H1 (cell line): Measurements from ENCODE around the gene ZC3H6. TPM values are rescaled to one million over a fixed set of nuclear protein-coding genes. Genes with fewer than 3 reads are reported as not detected.

Experiments used
- CTCF ChIA-PET: fragments of 300-600 bp; sonication (Branson Sonifier 250); formaldehyde crosslinking; loops from one replicate; lab custom pipeline; 2021; ENCODE audit not compliant: partially characterized antibody; lab: Charles Lee
- POLR2A ChIA-PET: fragments of 300-600 bp; sonication (Branson Sonifier 250); formaldehyde crosslinking; loops from one replicate; lab custom pipeline; 2021; ENCODE audit warnings: inconsistent platforms; ENCODE audit not compliant: partially characterized antibody; lab: Charles Lee
- DNase-seq, 2 experiments: peaks; one replicate each; pipeline versions ENCODE4 v3.0.0 to v3.0.0-alpha.2; 2010 to 2022; ENCODE audit warnings: low spot score in 2 of 2, low read depth in 1 of 2, mixed read lengths in 1 of 2
- FAIRE-seq: peaks from 2 replicates; lab custom pipeline; 2011; peaks lifted over from hg19 to GRCh38; lab: Jason Lieb, UNC
- H2AFZ ChIP-seq: 2 replicates; pipeline ENCODE4 v1.8.1; 2012; ENCODE audit warnings: low read length, inconsistent platforms
- H2AK5ac ChIP-seq: 2 replicates; pipeline ENCODE4 v1.6.1; 2013; ENCODE audit warnings: low read depth, low read length
- H2BK120ac ChIP-seq: replicated peaks from 2 replicates; pipeline ENCODE3; 2013; ENCODE audit warnings: low read depth, low read length, inconsistent platforms
- H2BK12ac ChIP-seq: 2 replicates; pipeline ENCODE4 v1.6.1; 2013; ENCODE audit warnings: low read depth, low read length
- H2BK15ac ChIP-seq: 2 replicates; pipeline ENCODE4 v1.6.1; 2013; ENCODE audit warnings: low read length
- H2BK20ac ChIP-seq: 2 replicates; pipeline ENCODE4 v1.6.1; 2013; ENCODE audit warnings: low read length
- H2BK5ac ChIP-seq: 2 replicates; pipeline ENCODE4 v1.6.1; 2013; ENCODE audit warnings: low read depth, low read length
- H3K14ac ChIP-seq: 2 replicates; pipeline ENCODE4 v1.6.1; 2013; ENCODE audit warnings: inconsistent platforms; ENCODE audit not compliant: insufficient read length
- H3K18ac ChIP-seq: 2 replicates; pipeline ENCODE4 v1.6.1; 2013; ENCODE audit warnings: low read length; ENCODE audit errors: extremely low read depth
- H3K23ac ChIP-seq: 2 replicates; pipeline ENCODE4 v1.6.1; 2013; ENCODE audit warnings: inconsistent platforms; ENCODE audit not compliant: insufficient read length
- H3K23me2 ChIP-seq: 2 replicates; pipeline ENCODE4 v1.6.1; 2013; ENCODE audit warnings: low read depth, low read length
- H3K27ac ChIP-seq: 2 replicates; pipeline ENCODE4 v1.6.1; 2011; ENCODE audit warnings: low read depth, low read length, inconsistent platforms
- H3K27me3 ChIP-seq, 4 experiments: replicated peaks in 1 of 4; 1 replicate in 1 of 4; 2 replicates in 3 of 4; pipeline versions ENCODE4 v1.6.1 to v1.8.1; 2011 to 2013; ENCODE audit warnings: low read length in 3 of 4, mild to moderate bottlenecking in 3 of 4, inconsistent platforms in 2 of 4, mixed read lengths in 2 of 4, moderate library complexity in 1 of 4; ENCODE audit not compliant: control insufficient read depth in 3 of 4, insufficient read depth in 3 of 4; ENCODE audit errors: extremely low read depth in 1 of 4
- H3K36me3 ChIP-seq, 4 experiments: 2 replicates each; pipeline versions ENCODE4 v1.6.1 to v1.8.1; 2011 to 2013; ENCODE audit warnings: mild to moderate bottlenecking in 4 of 4, low read length in 3 of 4, moderate library complexity in 2 of 4, control low read depth in 1 of 4, inconsistent platforms in 1 of 4; ENCODE audit not compliant: insufficient read depth in 4 of 4, control insufficient read depth in 2 of 4
- H3K4ac ChIP-seq: replicated peaks from 2 replicates; pipeline ENCODE3; 2013; ENCODE audit warnings: low read length, low read depth, mixed read lengths, inconsistent platforms; ENCODE audit not compliant: insufficient read length
- H3K4me1 ChIP-seq, 4 experiments: replicated peaks in 1 of 4; 1 replicate in 1 of 4; 2 replicates in 3 of 4; pipeline versions ENCODE4 v1.6.1 to v1.8.1; 2011 to 2013; ENCODE audit warnings: low read length in 3 of 4, inconsistent platforms in 2 of 4, mixed read lengths in 1 of 4; ENCODE audit not compliant: insufficient read depth in 4 of 4, control insufficient read depth in 3 of 4
- H3K4me2 ChIP-seq, 2 experiments: 2 replicates each; pipeline versions ENCODE4 v1.6.1 to v1.8.1; 2011 to 2013; ENCODE audit warnings: low read depth in 2 of 2, low read length in 2 of 2, control low read depth in 1 of 2, inconsistent platforms in 1 of 2, mild to moderate bottlenecking in 1 of 2; ENCODE audit not compliant: insufficient read depth in 1 of 2
- H3K4me3 ChIP-seq, 4 experiments: fragments of 200-600, 300-600 bp in 1 of 4; sonication (generic), shearing (Covaris generic), sonication (Bioruptor Twin) in 1 of 4; 2 replicates each; pipeline versions ENCODE4 v1.5.1 to v1.8.1; 2011 to 2016; ENCODE audit warnings: low read length in 4 of 4, low read depth in 3 of 4, control low read depth in 2 of 4, inconsistent platforms in 2 of 4, mild to moderate bottlenecking in 2 of 4, mixed read lengths in 1 of 4, moderate library complexity in 1 of 4; ENCODE audit not compliant: insufficient read depth in 2 of 4; ENCODE audit errors: extremely low read depth in 1 of 4
- H3K56ac ChIP-seq: replicated peaks from 2 replicates; pipeline ENCODE3; 2013; ENCODE audit warnings: low read depth, mild to moderate bottlenecking, mixed read lengths, low read length, inconsistent platforms; ENCODE audit not compliant: insufficient read length
- H3K79me1 ChIP-seq: 2 replicates; pipeline ENCODE4 v1.6.1; 2013; ENCODE audit warnings: low read depth, low read length, control low read depth
- H3K79me2 ChIP-seq, 2 experiments: 2 replicates each; pipeline versions ENCODE4 v1.6.1 to v1.8.1; 2012 to 2013; ENCODE audit warnings: low read length in 2 of 2, mild to moderate bottlenecking in 2 of 2, inconsistent platforms in 1 of 2; ENCODE audit not compliant: insufficient read depth in 2 of 2, control insufficient read depth in 1 of 2
- H3K9ac ChIP-seq, 4 experiments: replicated peaks in 1 of 4; 1 replicate in 1 of 4; 2 replicates in 3 of 4; pipeline versions ENCODE4 v1.6.1 to v1.8.1; 2011 to 2013; ENCODE audit warnings: low read depth in 3 of 4, low read length in 3 of 4, control low read depth in 2 of 4, mild to moderate bottlenecking in 2 of 4, moderate library complexity in 2 of 4, inconsistent platforms in 1 of 4; ENCODE audit errors: extremely low read depth in 1 of 4
- H3K9me3 ChIP-seq, 2 experiments: 2 replicates each; pipeline versions ENCODE4 v1.6.1 to v1.8.1; 2012 to 2013; ENCODE audit warnings: mild to moderate bottlenecking in 2 of 2, moderate library complexity in 2 of 2, control low read depth in 1 of 2, inconsistent platforms in 1 of 2, low read depth in 1 of 2, low read length in 1 of 2, mixed read lengths in 1 of 2; ENCODE audit not compliant: insufficient read depth in 2 of 2
- H4K20me1 ChIP-seq, 2 experiments: replicated peaks in 1 of 2; 2 replicates each; pipeline versions ENCODE3 to v1.8.1; 2011 to 2013; ENCODE audit warnings: inconsistent platforms in 2 of 2, low read length in 2 of 2, mild to moderate bottlenecking in 1 of 2; ENCODE audit not compliant: insufficient read depth in 2 of 2, control insufficient read depth in 1 of 2
- H4K5ac ChIP-seq: 2 replicates; pipeline ENCODE4 v1.6.1; 2013; ENCODE audit warnings: low read length, low read depth, mixed read lengths, inconsistent platforms; ENCODE audit not compliant: insufficient read length
- H4K8ac ChIP-seq: 2 replicates; pipeline ENCODE4 v1.8.0; 2013; ENCODE audit warnings: mild to moderate bottlenecking, moderate library complexity, low read length, inconsistent platforms; ENCODE audit not compliant: insufficient read depth; ENCODE audit errors: extremely low read depth
- H4K91ac ChIP-seq: replicated peaks from 2 replicates; pipeline ENCODE3; 2013; ENCODE audit warnings: low read length, mixed read lengths, inconsistent platforms; ENCODE audit not compliant: insufficient read length
- ATF2 ChIP-seq: IDR thresholded peaks from 2 replicates; pipeline ENCODE4 v1.6.1; 2012; ENCODE audit warnings: low read length, inconsistent platforms
- CHD1 ChIP-seq: IDR thresholded peaks from 2 replicates; pipeline ENCODE4 v1.6.1; 2012; ENCODE audit warnings: low read depth, low read length, improper control_type of control experiment
- CTCF ChIP-seq, 3 experiments: IDR thresholded peaks; 1 replicate in 2 of 3; 2 replicates in 1 of 3; pipeline versions ENCODE4 v1.5.1 to v1.6.1; 2011; ENCODE audit warnings: low read length in 3 of 3, mild to moderate bottlenecking in 3 of 3, inconsistent platforms in 2 of 3, low read depth in 1 of 3, moderate library complexity in 1 of 3; ENCODE audit not compliant: insufficient read depth in 1 of 3; ENCODE audit errors: control extremely low read depth in 1 of 3
- EGR1 ChIP-seq: IDR thresholded peaks from 2 replicates; pipeline ENCODE4 v1.6.1; 2011; ENCODE audit warnings: low read depth, low read length, borderline replicate concordance
- EP300 ChIP-seq, 2 experiments: IDR thresholded peaks; 1 replicate in 1 of 2; 2 replicates in 1 of 2; pipeline ENCODE4 v1.6.1; 2011 to 2012; ENCODE audit warnings: low read depth in 2 of 2, low read length in 2 of 2, mild to moderate bottlenecking in 2 of 2, borderline replicate concordance in 1 of 2, inconsistent platforms in 1 of 2, moderate library complexity in 1 of 2
- JUN ChIP-seq: IDR thresholded peaks from 2 replicates; pipeline ENCODE4 v1.6.1; 2011; ENCODE audit warnings: low read depth, mild to moderate bottlenecking, improper control_type of control experiment, low read length
- KDM1A ChIP-seq: fragments of 200-600, 300-600 bp; sonication (generic); IDR thresholded peaks from 2 replicates; pipeline ENCODE4 v1.7.1; 2016; ENCODE audit warnings: mild to moderate bottlenecking, low read length, borderline replicate concordance
- MAFK ChIP-seq: IDR thresholded peaks from 2 replicates; pipeline ENCODE4 v1.6.1; 2012; ENCODE audit warnings: low read depth, mild to moderate bottlenecking, improper control_type of control experiment, low read length
- NRF1 ChIP-seq: IDR thresholded peaks from 2 replicates; pipeline ENCODE4 v1.6.1; 2011; ENCODE audit warnings: mild to moderate bottlenecking, low read depth, low read length, improper control_type of control experiment
- SIX5 ChIP-seq: IDR thresholded peaks from 2 replicates; pipeline ENCODE4 v1.6.1; 2011; ENCODE audit warnings: mild to moderate bottlenecking, low read depth, low read length
- SP2 ChIP-seq: IDR thresholded peaks from 2 replicates; pipeline ENCODE4 v1.6.1; 2012; ENCODE audit warnings: mild to moderate bottlenecking, low read length, inconsistent platforms
- WGBS, 2 experiments: shearing (Covaris generic) in 1 of 2; methylation state at CpG; one replicate each; pipeline versions ENCODE4 v1.1.6 to v1.1.7; 2013 to 2015; ENCODE audit warnings: low lambda C conversion rate in 2 of 2, mixed read lengths in 2 of 2, inconsistent platforms in 1 of 2, low coverage in 1 of 2, missing lambda C conversion rate in 1 of 2; ENCODE audit not compliant: insufficient replicate concordance in 2 of 2, insufficient coverage in 1 of 2, insufficient read length in 1 of 2; ENCODE audit errors: extremely low coverage in 1 of 2, missing lambda C conversion rate in 1 of 2; 5-methylcytosine and 5-hydroxymethylcytosine counted together
- polyA plus RNA-seq, 7 experiments: library from polyadenylated mRNA; depleted of rRNA in 3 of 7; stranded (reverse) in 5 of 7; unstranded in 2 of 7; fragments of >200 nt in 5 of 7; fragments of 200-250 nt in 2 of 7; gene quantifications; 1 replicate in 5 of 7; 2 replicates in 1 of 7; 4 replicates in 1 of 7; pipeline versions ENCODE4 v1.2.1 to v1.2.3, GENCODE V29; 2011 to 2013; ENCODE audit warnings: missing spikeins in 2 of 7, mixed read lengths in 2 of 7
- total RNA-seq: library from RNA; stranded (reverse); fragmentation: NEBNext Ultra II Directional; extraction: Animal tissue kit (Norgen Biotek cat#: 25700); gene quantifications from 2 replicates; pipeline ENCODE4 v1.2.1, GENCODE V29; 2021

Gene ZC3H6
- total and polyA plus RNA-seq, 2 of the 8 experiments (the other 6 are each of a cell fraction or from before 2014, with no cell fraction given), result 1.4 to 6.9 TPM

GRCh38 chr2:112339986-112340385 is 64.6 kb downstream of the ZC3H6 start:
- Histone ChIP-seq H3K27ac (no peak overlapping the region), H4K91ac (no peak overlapping the region), H2BK120ac (no peak overlapping the region), H4K20me1 (no peaks in the 10 kb centered on the region), H3K27me3 (no peaks in the 10 kb centered on the region), H3K79me1 (no peaks in the 10 kb centered on the region), H3K4ac (no peak overlapping the region), H2BK15ac (no peak overlapping the region), H2BK12ac (no peak overlapping the region), H3K14ac (no peak overlapping the region), H3K9ac (no peak overlapping the region), H3K4me2 (no peak overlapping the region), H2AFZ (no peak overlapping the region), H2BK5ac (no peak overlapping the region), H3K4me3 (no peak overlapping the region), H3K9me3 (no peaks in the 10 kb centered on the region), H3K79me2 (no peaks in the 10 kb centered on the region), H2BK20ac (no peak overlapping the region), H3K56ac (no peak overlapping the region), H4K5ac (no peak overlapping the region), H3K23me2 (no peaks in the 10 kb centered on the region), H2AK5ac (no peak overlapping the region), H3K18ac (no peak overlapping the region), H4K8ac (no peak overlapping the region), H3K23ac (no peak overlapping the region), H3K36me3 (no peaks in the 10 kb centered on the region), H3K4me1 (no peaks in the 10 kb centered on the region)
- WGBS, 2 experiments, result 71% methylated on average over 2 of the region's 2 CpGs; no CpG with 5 or more reads in 1 of the 2 experiments
- no peak for FAIRE-seq
- ChIA-PET CTCF (no interaction called here), POLR2A (no interaction called here)
- DNase-seq, result no peak
- TF ChIP-seq JUN (no peak), NRF1 (no peak), MAFK (no peak), ATF2 (no peak), CHD1 (no peak), CTCF (IDR thresholded peaks at IDR 0.05; ENCODE audit: control extremely low read depth in 1 of 3, insufficient read depth in 1 of 3, low read depth in 1 of 3, low read length in 3 of 3) (no peak), SIX5 (no peak), EP300 (IDR thresholded peaks at IDR 0.05; ENCODE audit: borderline replicate concordance in 1 of 2, low read depth in 2 of 2, low read length in 2 of 2) (no peak), EGR1 (no peak), KDM1A (no peak), SP2 (no peak)
